Mucosa of descending colon (tissue), 3 donors: ENCODE results near the gene PNMA3. TPM values are rescaled to one million over a fixed set of nuclear protein-coding genes. Genes with fewer than 3 reads are reported as not detected.
"Not testable (repeated sequence)": the region's sequence is repeated elsewhere in the genome, so short reads cannot be mapped to it uniquely, and the experiment has no call there.

Experiments used
- ATAC-seq: fragments of 200-7000 bp; cut with Tn5 transposase; one replicate; pipeline ENCODE4 v1.9.1; 2020; ENCODE audit warnings: mild to moderate bottlenecking, moderate library complexity
- DNase-seq, 3 donors: peaks; one replicate each; pipeline ENCODE4 v3.0.0-alpha.2; 2020
- H3K36me3 ChIP-seq: fragments of 200-600 bp; one replicate; pipeline ENCODE4 v1.8.0; 2021; ENCODE audit warnings: low read depth, mild to moderate bottlenecking
- H3K4me1 ChIP-seq: fragments of 200-600 bp; one replicate; pipeline ENCODE4 v1.8.0; 2021; ENCODE audit warnings: low read depth, mild to moderate bottlenecking
- H3K4me3 ChIP-seq: fragments of 200-600 bp; one replicate; pipeline ENCODE4 v1.8.0; 2021; ENCODE audit warnings: mild to moderate bottlenecking
- H3K9me3 ChIP-seq: fragments of 200-600 bp; one replicate; pipeline ENCODE4 v1.8.0; 2021; ENCODE audit warnings: mild to moderate bottlenecking
- CTCF ChIP-seq: fragments of 200-600 bp; IDR thresholded peaks from one replicate; pipeline ENCODE4 v1.8.0; 2022; ENCODE audit warnings: antibody characterized with exemption, mild to moderate bottlenecking
- intact Hi-C, 2 donors: fragments of 100-400 bp; cut with DNase I in 1 of 2; cut with micrococcal nuclease in 1 of 2; formaldehyde crosslinking; loops; one replicate each; pipeline versions ENCODE4 v1.11.0 to v1.11.1; 2022; cut with DNase I, micrococcal nuclease
- total RNA-seq, 3 donors: library from RNA; stranded (reverse); fragmentation: NEBNext Ultra II Directional in 2 of 3; extraction: Animal tissue kit (Norgen Biotek cat#: 25700) in 2 of 3; gene quantifications; one replicate each; pipeline versions ENCODE4 v1.2.1 to v1.2.4, GENCODE V29; 2021 to 2023
- donor health status: DM: no; HTN: no; CAD: no; lungs with moderate emphysema.
- donor health status: DM: no; HTN: no; CAD: no.
- donor health status: DM: no; HTN: yes; CAD: no.

The PNMA3 gene
- total RNA-seq, 3 donors from 2014 or later = 0.17 to 0.41 TPM; not detected in 1

- intact Hi-C loops = no loop called here
- H3K36me3 ChIP-seq = no peaks in the 10 kb centered on the region
- no peak overlapping the region for H3K4me3 ChIP-seq
- no peaks in the 10 kb centered on the region for H3K4me1 ChIP-seq
- ATAC-seq (no peak), DNase-seq (no peak)
- H3K9me3 ChIP-seq = no peaks in the 10 kb centered on the region
- TF ChIP-seq CTCF = no peak
These were observed 7.8 kb downstream of the PNMA3 start for GRCh38 chrX:153064061-153064460.

DNA sequence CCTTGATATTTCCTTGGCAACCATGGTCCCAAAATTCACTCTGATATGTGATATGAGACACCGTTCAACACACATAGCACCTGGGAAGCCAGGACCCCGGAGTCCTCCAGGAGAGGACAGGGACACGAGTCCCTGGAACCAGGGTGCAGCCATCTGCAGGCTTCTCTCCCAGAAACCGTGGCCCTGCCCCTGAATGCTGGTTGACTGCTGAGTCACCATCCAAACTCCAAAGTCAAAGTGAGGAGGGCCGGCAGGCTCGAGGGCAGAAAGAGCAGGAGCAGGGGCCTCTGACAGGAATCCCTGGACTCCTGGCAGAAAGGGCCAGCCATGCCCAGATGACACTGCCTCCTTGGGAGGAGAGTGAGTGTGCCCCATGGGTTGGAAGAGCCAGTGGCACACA, 9.1 kb downstream of the PNMA3 start:
- ATAC-seq (no peak), DNase-seq (no peak)
- no peak for TF ChIP-seq CTCF
- Histone ChIP-seq H3K9me3 (no peaks in the 10 kb centered on the region), H3K36me3 (no peaks in the 10 kb centered on the region), H3K4me3 (no peak overlapping the region), H3K4me1 (no peaks in the 10 kb centered on the region)
- intact Hi-C loops = no loop called here

DNA sequence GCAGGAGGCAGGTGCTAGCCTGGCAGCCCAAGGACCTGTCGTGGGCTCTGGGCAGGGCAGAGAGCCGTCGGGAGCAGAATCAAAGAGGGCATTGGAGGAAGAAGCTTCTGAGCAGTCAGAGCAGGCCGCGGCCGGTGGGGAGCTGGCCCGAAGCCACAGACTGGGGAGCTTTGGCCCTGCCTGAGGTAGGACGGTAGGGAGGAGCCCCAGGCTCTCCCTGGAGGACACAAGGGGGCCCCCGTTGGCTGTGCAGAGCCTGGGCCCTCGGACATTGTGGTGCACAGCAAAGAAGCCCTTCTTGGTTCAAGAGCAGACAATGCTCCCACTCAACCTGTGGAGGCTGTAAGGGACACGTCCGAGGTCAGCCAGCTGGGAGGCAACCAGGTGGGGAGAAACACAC, 10.1 kb downstream of the PNMA3 start:
- H3K36me3 ChIP-seq, intact Hi-C loops, H3K9me3 ChIP-seq, H3K4me1 ChIP-seq, ATAC-seq, DNase-seq, H3K4me3 ChIP-seq: not testable (repeated sequence)

- ATAC-seq = peak; percentile 50
- intact Hi-C loops = not testable (repeated sequence)
These were observed 15.8 kb downstream of the PNMA3 start, which contains the start of gene PNMA6A for GRCh38 chrX:153071909-153072583. PNMA6A (plus strand) TSS chrX:153072454; CDS start chrX:153073063, 609 bp downstream.

DNA sequence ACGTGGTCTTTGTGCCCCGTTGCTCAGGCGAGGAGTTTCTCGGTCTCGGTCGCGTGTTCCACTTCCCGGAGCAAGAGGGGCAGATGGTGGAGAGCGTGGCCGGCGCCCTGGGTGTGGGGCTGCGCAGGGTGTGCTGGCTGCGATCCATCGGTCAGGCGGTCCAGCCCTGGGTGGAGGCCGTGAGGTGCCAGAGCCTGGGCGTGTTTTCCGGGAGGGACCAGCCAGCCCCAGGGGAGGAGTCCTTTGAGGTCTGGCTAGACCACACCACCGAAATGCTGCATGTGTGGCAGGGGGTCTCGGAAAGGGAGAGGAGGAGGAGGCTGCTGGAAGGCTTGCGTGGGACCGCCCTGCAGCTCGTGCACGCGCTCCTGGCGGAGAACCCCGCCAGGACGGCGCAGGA, 17.1 kb downstream of the PNMA3 start:
- H3K36me3 ChIP-seq, H3K9me3 ChIP-seq, DNase-seq, H3K4me1 ChIP-seq, intact Hi-C loops, H3K4me3 ChIP-seq, ATAC-seq: not testable (repeated sequence)

More at GRCh38 chrX:153071909-153072583, 15.8 kb downstream of the PNMA3 start, which contains the start of gene PNMA6A:
- H3K4me3 ChIP-seq, H3K9me3 ChIP-seq, H3K36me3 ChIP-seq, H3K4me1 ChIP-seq, DNase-seq: not testable (repeated sequence)

DNA sequence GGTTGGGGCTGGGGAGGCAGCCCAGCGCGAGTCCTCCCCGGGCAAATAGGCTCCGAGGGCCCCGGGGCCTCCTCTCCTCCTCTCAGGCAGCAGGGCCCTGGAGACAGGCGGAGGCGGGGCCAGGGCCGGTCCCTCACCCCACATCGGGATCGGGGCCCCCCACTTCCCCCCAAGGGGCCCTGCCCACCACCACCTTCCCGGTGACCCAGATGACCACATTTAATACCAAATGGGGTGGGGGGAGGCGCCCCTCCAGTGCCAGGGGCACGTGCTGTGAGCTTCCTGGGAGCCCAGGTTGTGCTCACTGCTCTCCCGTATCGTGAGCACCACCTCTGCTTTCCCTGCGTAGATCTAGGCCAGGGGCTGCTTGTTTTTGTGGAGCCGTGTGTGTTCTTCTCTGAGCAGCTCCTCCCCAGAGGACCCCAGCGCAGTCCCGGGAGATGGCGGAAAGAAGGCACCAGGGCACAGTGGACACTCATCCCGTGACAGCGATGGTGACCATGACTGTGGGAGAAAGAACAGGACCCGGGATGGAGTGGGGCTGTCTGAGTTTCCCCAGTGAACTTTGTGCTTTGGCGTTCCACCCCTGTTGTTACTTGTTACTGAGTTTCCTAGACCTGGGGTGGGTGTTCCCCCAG, 18.1 kb downstream of the PNMA3 start:
- no peak for TF ChIP-seq CTCF
- H3K9me3 ChIP-seq = no peaks in the 10 kb centered on the region

GRCh38 chrX:153074935-153075334, 18.7 kb downstream of the PNMA3 start:
- Histone ChIP-seq H3K36me3 (no peaks in the 10 kb centered on the region), H3K4me3 (no peak overlapping the region), H3K4me1 (no peaks in the 10 kb centered on the region), H3K9me3 (no peaks in the 10 kb centered on the region)
- intact Hi-C loops = no loop called here
- ATAC-seq (no peak), DNase-seq (peak in 1 of 3 donors; percentile 45)
- TF ChIP-seq CTCF = no peak

More for the DNA sequence above, 18.1 kb downstream of the PNMA3 start:
- Histone ChIP-seq H3K4me3 (no peak overlapping the region), H3K4me1 (no peaks in the 10 kb centered on the region), H3K36me3 (no peaks in the 10 kb centered on the region)
- DNase-seq (no peak), ATAC-seq (no peak)
- intact Hi-C loops = no loop called here
